SK-N-MC (cell line): ENCODE data around the gene ZNF324.

Source experiments
- EZH2 ChIP-seq: fragments of 200-600 bp; sonication (generic); IDR thresholded peaks from one replicate; pipeline ENCODE4 v1.6.1; 2017; ENCODE audit warnings: antibody characterized with exemption
- POLR2AphosphoS5 ChIP-seq: IDR thresholded peaks from 2 replicates; pipeline ENCODE4 v1.6.1; 2012; ENCODE audit warnings: mild to moderate bottlenecking, low read depth, low read length, borderline replicate concordance

GRCh38 chr19:58468216-58468839 lies 1.4 kb downstream of the ZNF324 start:
- TF ChIP-seq EZH2 (no peak), POLR2AphosphoS5 (no peak)
